RWPE1 (cell line): ENCODE results near the gene CALML6.
A peak's percentile ranks its signal among the peaks of the same experiment; 100 is the strongest.
"Not testable (repeated sequence)": the region's sequence is repeated elsewhere in the genome, so short reads cannot be mapped to it uniquely, and the experiment has no call there.

Experiments
- CTCF ChIA-PET: fragments of 350-600 bp; sonication (Branson Sonifier 250); formaldehyde crosslinking; extraction: SDS; loops from one replicate; lab custom pipeline; 2021; lab: Yijun Ruan, JAX
- POLR2A ChIA-PET: fragments of 400-600 bp; formaldehyde crosslinking; extraction: SDS; loops from one replicate; lab custom pipeline; 2020; ENCODE audit warnings: antibody characterized with exemption; ENCODE audit not compliant: low non-redundant PET; lab: Yijun Ruan, JAX
- DNase-seq: peaks from one replicate; pipeline ENCODE4 v3.0.0; 2012; ENCODE audit warnings: low spot score
- H3K27ac ChIP-seq: fragments of 450-650 bp; 2 replicates; pipeline ENCODE4 v1.5.1; 2017
- CTCF ChIP-seq: fragments of 450-650 bp; conservative IDR thresholded peaks from 2 replicates; pipeline ENCODE4 v1.5.1; 2017; ENCODE audit warnings: low read depth, mild to moderate bottlenecking

The CALML6 gene

GRCh38 chr1:1883092-1883873, 31.8 kb upstream of the CALML6 start:
- ChIA-PET CTCF (interaction anchor here (0.6 kb wide), 2 partner anchors 23 to 320 kb away, joined by 3 read pairs; no protein-coding TSS in a partner anchor), POLR2A (no interaction called here)
- H3K27ac ChIP-seq = peak overlapping the region; percentile 52
- TF ChIP-seq CTCF = no peak
- no peak for DNase-seq

GRCh38 chr1:1883890-1884289, 31.2 kb upstream of the CALML6 start:
- POLR2A ChIA-PET, DNase-seq: not testable (repeated sequence)
- H3K27ac ChIP-seq = peak overlapping the region; percentile 52
- CTCF ChIA-PET = interaction anchor here (0.6 kb wide), 1 partner anchor 321 kb away, joined by 3 read pairs; no protein-coding TSS in a partner anchor

GRCh38 chr1:1889090-1889750, 25.8 kb upstream of the CALML6 start:
- ChIA-PET POLR2A (interaction anchor here (0.7 kb wide), 1 partner anchor 112 kb away, joined by 4 read pairs; no protein-coding TSS in a partner anchor), CTCF (interaction anchor here (0.6 to 1.0 kb wide), 2 partner anchors 19 to 84 kb away, joined by 3 read pairs; no protein-coding TSS in a partner anchor)
- peak overlapping the region; percentile 93 for H3K27ac ChIP-seq
- TF ChIP-seq CTCF = no peak
- no peak for DNase-seq

GRCh38 chr1:1889847-1890505, 25.1 kb upstream of the CALML6 start:
- ChIA-PET CTCF (no interaction called here), POLR2A (no interaction called here)
- TF ChIP-seq CTCF = no peak
- DNase-seq = peak; percentile 49
- H3K27ac ChIP-seq = peak overlapping the region; percentile 93

- peak; percentile 91 for DNase-seq
- H3K27ac ChIP-seq = peak within 1 kb of the TSS; percentile 93
- CTCF ChIA-PET = interaction anchor here (1.3 kb wide), 1 partner anchor 18 kb away, joined by 5 read pairs; no protein-coding TSS in a partner anchor
- POLR2A ChIA-PET = no interaction called here
- no peak for TF ChIP-seq CTCF
Measured at GRCh38 chr1:1890506-1891348, 24.3 kb upstream of the CALML6 start, which contains the start of gene GNB1. Gene GNB1, minus strand, starts transcription at chr1:1891087. Its CDS starts 65,634 bp downstream, at chr1:1825453.

- TF ChIP-seq CTCF = no peak
- H3K27ac ChIP-seq = peak overlapping the region; percentile 93
- peak; percentile 80 for DNase-seq
- CTCF ChIA-PET = interaction anchor here (1.3 kb wide), 1 partner anchor 17 kb away, joined by 5 read pairs; no protein-coding TSS in a partner anchor
- POLR2A ChIA-PET = interaction anchor here (1.1 kb wide), 1 partner anchor 16 kb away, joined by 3 read pairs; no protein-coding TSS in a partner anchor
Measured at GRCh38 chr1:1891349-1892078, 23.5 kb upstream of the CALML6 start.
